HG02981 (cell line): ENCODE results near the gene SLC19A1.
"Not testable (repeated sequence)": the region's sequence is repeated elsewhere in the genome, so short reads cannot be mapped to it uniquely, and the experiment has no call there.

Source experiments
- ATAC-seq: cut with Tn5 transposase; IDR thresholded peaks from one replicate; pipeline ENCODE4 v1.9.1; 2021; ENCODE audit warnings: mild to moderate bottlenecking, moderate library complexity; ENCODE audit not compliant: unreplicated experiment

SLC19A1 gene

GRCh38 chr21:45535341-45536081, 6.7 kb downstream of the SLC19A1 start:
- ATAC-seq = no peak

GRCh38 chr21:45534636-45535331, 7.5 kb downstream of the SLC19A1 start:
- no peak for ATAC-seq

- ATAC-seq = no peak
Measured at GRCh38 chr21:45533846-45534635, 8.2 kb downstream of the SLC19A1 start.

GRCh38 chr21:45533361-45533845, 8.8 kb downstream of the SLC19A1 start:
- no peak for ATAC-seq

- ATAC-seq = no peak
Measured at GRCh38 chr21:45532826-45533360, 9.3 kb downstream of the SLC19A1 start.

- ATAC-seq = no peak
Measured at GRCh38 chr21:45531393-45532215, 10.6 kb downstream of the SLC19A1 start.

- ATAC-seq = not testable (repeated sequence)
Measured at GRCh38 chr21:45531114-45531392, 11.2 kb downstream of the SLC19A1 start.

- ATAC-seq = no peak
Measured at GRCh38 chr21:45530423-45531113, 11.7 kb downstream of the SLC19A1 start.

GRCh38 chr21:45529785-45530422, 12.3 kb downstream of the SLC19A1 start:
- no peak for ATAC-seq

GRCh38 chr21:45528981-45529784, 13.1 kb downstream of the SLC19A1 start:
- no peak for ATAC-seq

GRCh38 chr21:45528028-45528705, 14.1 kb downstream of the SLC19A1 start:
- no peak for ATAC-seq

- ATAC-seq = not testable (repeated sequence)
Measured at GRCh38 chr21:45527151-45527999, 14.9 kb downstream of the SLC19A1 start.

GRCh38 chr21:45525910-45526306, 16.3 kb downstream of the SLC19A1 start:
- ATAC-seq = no peak

GRCh38 chr21:45525153-45525909, 16.9 kb downstream of the SLC19A1 start:
- no peak for ATAC-seq

GRCh38 chr21:45524756-45525152, 17.5 kb downstream of the SLC19A1 start:
- ATAC-seq = no peak

GRCh38 chr21:45523411-45524101, 18.7 kb downstream of the SLC19A1 start:
- no peak for ATAC-seq
